DND-41 (cell line): ENCODE results near the gene FLT3LG.

Experiments used
- ATAC-seq: fragments of 200-7000 bp; cut with Tn5 transposase; 3 replicates; pipeline ENCODE4 v1.9.1; 2021; ENCODE audit warnings: low read depth; ENCODE audit not compliant: insufficient read depth
- DNase-seq: peaks from one replicate; pipeline ENCODE4 v3.0.0-alpha.2; 2020
- H2AFZ ChIP-seq: 2 replicates; pipeline ENCODE4 v1.6.0; 2012; ENCODE audit warnings: low read depth, low read length
- H3K27ac ChIP-seq: 2 replicates; pipeline ENCODE4 v1.5.1; 2012; ENCODE audit warnings: low read length, inconsistent platforms
- H3K27me3 ChIP-seq: fragments of 200-600 bp; sonication (generic); 2 replicates; pipeline ENCODE4 v1.6.0; 2012; ENCODE audit warnings: low read length, mild to moderate bottlenecking, inconsistent platforms; ENCODE audit not compliant: insufficient read depth, poor library complexity
- H3K36me3 ChIP-seq: 2 replicates; pipeline ENCODE4 v1.5.1; 2012; ENCODE audit warnings: low read length, inconsistent platforms; ENCODE audit not compliant: insufficient read depth
- H3K4me1 ChIP-seq: 2 replicates; pipeline ENCODE4 v1.5.1; 2012; ENCODE audit warnings: mild to moderate bottlenecking, low read length; ENCODE audit not compliant: insufficient read depth
- H3K4me2 ChIP-seq: 2 replicates; pipeline ENCODE4 v1.6.0; 2012; ENCODE audit warnings: mild to moderate bottlenecking, moderate library complexity, low read length, inconsistent platforms; ENCODE audit not compliant: insufficient read depth
- H3K4me3 ChIP-seq, 2 experiments: fragments of 200-600 bp in 1 of 2; shearing (Covaris generic) in 1 of 2; 2 replicates each; pipeline ENCODE4 v1.5.1; 2012 to 2016; ENCODE audit warnings: inconsistent platforms in 2 of 2, low read length in 2 of 2, mild to moderate bottlenecking in 2 of 2, low read depth in 1 of 2, moderate library complexity in 1 of 2
- H3K79me2 ChIP-seq: 2 replicates; pipeline ENCODE4 v1.6.0; 2012; ENCODE audit warnings: low read length, inconsistent platforms; ENCODE audit not compliant: insufficient read depth
- H3K9ac ChIP-seq: 2 replicates; pipeline ENCODE4 v1.6.0; 2012; ENCODE audit warnings: low read depth, mild to moderate bottlenecking, inconsistent platforms, low read length, moderate library complexity
- H3K9me3 ChIP-seq: 2 replicates; pipeline ENCODE4 v1.5.1; 2012; ENCODE audit warnings: low read length, moderate library complexity, mild to moderate bottlenecking, inconsistent platforms; ENCODE audit not compliant: insufficient read depth, severe bottlenecking
- H4K20me1 ChIP-seq: 2 replicates; pipeline ENCODE4 v1.6.0; 2012; ENCODE audit warnings: low read length; ENCODE audit not compliant: insufficient read depth
- CTCF ChIP-seq: IDR thresholded peaks from 2 replicates; pipeline ENCODE4 v1.5.1; 2012; ENCODE audit warnings: borderline replicate concordance, low read length, moderate library complexity, mild to moderate bottlenecking; ENCODE audit not compliant: poor library complexity, severe bottlenecking; ENCODE audit errors: extremely low read depth
- EZH2 ChIP-seq: IDR thresholded peaks from 3 replicates; pipeline ENCODE4 v1.6.1; 2012; ENCODE audit warnings: borderline replicate concordance, low read depth, mild to moderate bottlenecking, moderate library complexity, low read length, inconsistent platforms; ENCODE audit not compliant: severe bottlenecking

Gene FLT3LG

GRCh38 chr19:49438261-49438660 lies 35.8 kb upstream of the FLT3LG start:
- DNase-seq (no peak), ATAC-seq (no peak)
- no peaks in the 10 kb centered on the region for H3K9me3 ChIP-seq
- H3K79me2 ChIP-seq, result no peaks in the 10 kb centered on the region
- no peaks in the 10 kb centered on the region for H3K36me3 ChIP-seq
- no peak overlapping the region for H2AFZ ChIP-seq
- H3K4me2 ChIP-seq, result no peak overlapping the region
- no peak overlapping the region for H3K4me3 ChIP-seq
- H3K4me1 ChIP-seq, result peaks cover 5% of the 10 kb centered on the region
- TF ChIP-seq EZH2, result no peak
- no peak for TF ChIP-seq CTCF
- no peak overlapping the region for H3K27ac ChIP-seq
- peaks cover 4% of the 10 kb centered on the region; the same call in 1 of the 2 replicates for H4K20me1 ChIP-seq
- peaks cover 25% of the 10 kb centered on the region for H3K27me3 ChIP-seq
- H3K9ac ChIP-seq, result no peak overlapping the region

- DNase-seq, result no peak
Measured at GRCh38 chr19:49439836-49440235, 34.2 kb upstream of the FLT3LG start.

GRCh38 chr19:49440439-49441209 lies 33.4 kb upstream of the FLT3LG start:
- H3K4me1 ChIP-seq, result peaks cover 16% of the 10 kb centered on the region
- DNase-seq (no peak), ATAC-seq (no peak)
- H3K9me3 ChIP-seq, result no peaks in the 10 kb centered on the region
- H3K79me2 ChIP-seq, result no peaks in the 10 kb centered on the region
- no peak overlapping the region for H3K4me3 ChIP-seq
- H3K27ac ChIP-seq, result no peak overlapping the region
- no peak overlapping the region for H3K4me2 ChIP-seq
- peaks cover 4% of the 10 kb centered on the region; the same call in 1 of the 2 replicates for H4K20me1 ChIP-seq
- H2AFZ ChIP-seq, result no peak overlapping the region
- no peaks in the 10 kb centered on the region for H3K36me3 ChIP-seq
- peaks cover 25% of the 10 kb centered on the region for H3K27me3 ChIP-seq
- H3K9ac ChIP-seq, result no peak overlapping the region
- TF ChIP-seq CTCF (no peak), EZH2 (no peak)

More at GRCh38 chr19:49439836-49440235, 34.2 kb upstream of the FLT3LG start:
- Histone ChIP-seq H3K36me3 (no peaks in the 10 kb centered on the region), H3K27me3 (peaks cover 25% of the 10 kb centered on the region), H3K9ac (no peak overlapping the region), H3K4me2 (no peak overlapping the region), H3K27ac (no peak overlapping the region), H4K20me1 (peaks cover 4% of the 10 kb centered on the region; the same call in 1 of the 2 replicates), H3K79me2 (no peaks in the 10 kb centered on the region), H3K9me3 (no peaks in the 10 kb centered on the region), H2AFZ (no peak overlapping the region), H3K4me3 (no peak overlapping the region), H3K4me1 (peaks cover 16% of the 10 kb centered on the region)
- no peak for ATAC-seq
- TF ChIP-seq CTCF (no peak), EZH2 (no peak)
